Measurements from ENCODE around the gene EXOC1L. TPM values are rescaled to one million over a fixed set of nuclear protein-coding genes. Genes with fewer than 3 reads are reported as not detected.

Gene EXOC1L
- total and polyA plus RNA-seq, 9 of the 15 experiments (the other 6 are each of a cell fraction or from before 2014, with no cell fraction given): 0.38 to 3.9 (median 1.0) TPM; not detected in 1

DNA sequence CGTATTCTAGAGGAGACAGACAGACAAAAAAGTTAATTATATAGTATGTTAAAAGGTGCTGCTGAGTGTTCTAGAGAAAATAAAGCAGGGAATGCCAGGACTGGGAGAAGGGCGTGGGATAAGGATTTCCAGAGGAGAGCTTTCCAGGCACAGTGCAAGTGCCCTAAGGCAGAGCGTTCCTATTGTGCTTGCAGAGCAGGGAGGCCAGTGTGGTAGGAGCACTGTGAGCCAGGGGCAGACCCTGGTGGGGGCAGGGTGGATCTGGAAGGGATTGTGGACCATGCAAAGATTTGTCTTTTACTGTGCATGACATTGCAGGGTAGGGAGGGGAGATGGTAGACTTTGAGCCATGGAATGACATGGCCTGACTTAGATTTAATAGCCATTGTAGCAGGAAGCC, 59.6 kb downstream of the EXOC1L start:
- WGBS (ENCODE audit: insufficient coverage, low coverage, missing lambda C conversion rate): 93% methylated on average over 3 of the region's 3 CpGs
- ChIA-PET POLR2A (interaction anchor here (0.6 to 1.0 kb wide), 2 partner anchors 8 to 159 kb away, joined by 3 to 4 read pairs; no protein-coding TSS in a partner anchor), CTCF (ENCODE audit: low intra/inter-chr PET ratio) (no interaction called here)
- H3K79me2 ChIP-seq (ENCODE audit: control insufficient read depth, insufficient read depth, low read length): no peaks in the 10 kb centered on the region
- H3K36me3 ChIP-seq (ENCODE audit: control insufficient read depth, insufficient read depth, low read length): peaks cover 45% of the 10 kb centered on the region
- TF ChIP-seq, protein P1, sequence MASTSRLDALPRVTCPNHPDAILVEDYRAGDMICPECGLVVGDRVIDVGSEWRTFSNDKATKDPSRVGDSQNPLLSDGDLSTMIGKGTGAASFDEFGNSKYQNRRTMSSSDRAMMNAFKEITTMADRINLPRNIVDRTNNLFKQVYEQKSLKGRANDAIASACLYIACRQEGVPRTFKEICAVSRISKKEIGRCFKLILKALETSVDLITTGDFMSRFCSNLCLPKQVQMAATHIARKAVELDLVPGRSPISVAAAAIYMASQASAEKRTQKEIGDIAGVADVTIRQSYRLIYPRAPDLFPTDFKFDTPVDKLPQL (IDR thresholded peaks at IDR 0.05; ENCODE audit: extremely low read depth, insufficient read length): no peak
- TF ChIP-seq, protein P2, sequence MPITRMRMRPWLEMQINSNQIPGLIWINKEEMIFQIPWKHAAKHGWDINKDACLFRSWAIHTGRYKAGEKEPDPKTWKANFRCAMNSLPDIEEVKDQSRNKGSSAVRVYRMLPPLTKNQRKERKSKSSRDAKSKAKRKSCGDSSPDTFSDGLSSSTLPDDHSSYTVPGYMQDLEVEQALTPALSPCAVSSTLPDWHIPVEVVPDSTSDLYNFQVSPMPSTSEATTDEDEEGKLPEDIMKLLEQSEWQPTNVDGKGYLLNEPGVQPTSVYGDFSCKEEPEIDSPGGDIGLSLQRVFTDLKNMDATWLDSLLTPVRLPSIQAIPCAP (CRISPR knock-in tag; IDR thresholded peaks at IDR 0.05; ENCODE audit: borderline replicate concordance): no peak
- BruUV-seq (replicated peaks): no TSS peak
- ATAC-seq (peak; percentile 23; the same call in 1 of the 3 replicates), FAIRE-seq (no peak), DNase-seq (ENCODE audit: extremely low read depth in 1 of 4, low spot score in 3 of 4) (no peak)
- no peaks in the 10 kb centered on the region for H3K27me3 ChIP-seq (ENCODE audit: control insufficient read depth in 2 of 2, insufficient read depth in 2 of 2, low read length in 2 of 2)
- no peak overlapping the region for H3K27ac ChIP-seq (ENCODE audit: extremely low read depth, low read depth, low read length)
- H3K9ac ChIP-seq (ENCODE audit: insufficient read depth in 1 of 2, low read depth in 2 of 2, low read length in 2 of 2): no peak overlapping the region
- no peak overlapping the region for H3K4me2 ChIP-seq (ENCODE audit: insufficient read depth, low read length)
- in situ Hi-C loops (cut with MboI): no loop called here
- peaks cover 0 to 7% of the 10 kb centered on the region in 2 experiments; a peak in 1 of 5 replicates for H3K4me1 ChIP-seq (replicated peaks in 1 of 2; ENCODE audit: control insufficient read depth in 2 of 2, insufficient read depth in 2 of 2, low read length in 2 of 2)
- no peaks in the 10 kb centered on the region for H3K9me3 ChIP-seq (replicated peaks; ENCODE audit: control insufficient read depth, insufficient read depth, low read depth, low read length)
- intact Hi-C loops (cut with micrococcal nuclease): no loop called here
- no peaks in the 10 kb centered on the region for H3K9me1 ChIP-seq (ENCODE audit: control insufficient read depth, insufficient read depth, low read length)
- no peak overlapping the region for H2AFZ ChIP-seq (ENCODE audit: low read depth, low read length)
- no peaks in the 10 kb centered on the region for H4K20me1 ChIP-seq (replicated peaks; ENCODE audit: control insufficient read depth, insufficient read depth, low read length)
- H3K4me3 ChIP-seq: no peak overlapping the region

DNA sequence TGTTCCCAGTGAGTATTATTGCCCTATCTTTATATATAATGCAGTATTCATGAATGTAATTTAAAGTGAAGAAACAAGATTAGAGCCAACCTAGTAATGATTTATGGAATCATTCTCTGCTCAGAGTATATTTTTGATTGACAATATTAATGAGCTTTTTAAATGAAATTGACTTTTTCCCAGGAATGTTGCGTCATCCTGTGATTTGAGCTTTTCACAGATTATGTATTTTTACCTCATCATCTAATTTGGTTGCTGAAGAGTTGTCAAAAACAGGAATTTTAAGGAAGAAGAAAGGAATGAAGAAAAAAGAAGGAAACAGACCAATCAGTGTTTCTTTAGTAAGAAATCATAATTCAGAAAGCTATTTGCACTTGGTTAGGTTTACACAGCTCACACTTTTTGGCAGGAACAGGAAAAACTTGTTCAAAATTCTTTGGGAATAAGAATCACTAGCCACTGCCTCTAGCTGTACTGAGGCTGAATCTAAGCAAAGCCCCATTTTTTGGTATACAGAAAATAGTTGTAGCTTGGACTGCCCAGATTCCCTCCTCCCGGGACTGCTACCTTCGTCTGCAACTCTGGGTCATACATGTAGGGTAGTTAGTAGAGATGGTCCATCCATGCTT, 61.2 kb downstream of the EXOC1L start:
- CTCF ChIA-PET (ENCODE audit: low intra/inter-chr PET ratio): no interaction called here
- H3K79me2 ChIP-seq (ENCODE audit: control insufficient read depth, insufficient read depth, low read length): no peaks in the 10 kb centered on the region
- H3K9me3 ChIP-seq (replicated peaks; ENCODE audit: control insufficient read depth, insufficient read depth, low read depth, low read length): no peaks in the 10 kb centered on the region
- H3K4me3 ChIP-seq: no peak overlapping the region
- DNase-seq (ENCODE audit: extremely low read depth in 1 of 4, low spot score in 3 of 4) (no peak), FAIRE-seq (no peak), ATAC-seq (no peak)
- no peak overlapping the region for H3K27ac ChIP-seq (ENCODE audit: extremely low read depth, low read depth, low read length)
- POLR2A ChIA-PET: no interaction called here
- H3K9me1 ChIP-seq (ENCODE audit: control insufficient read depth, insufficient read depth, low read length): no peaks in the 10 kb centered on the region
- H3K4me1 ChIP-seq (replicated peaks in 1 of 2; ENCODE audit: control insufficient read depth in 2 of 2, insufficient read depth in 2 of 2, low read length in 2 of 2): peaks cover 0 to 15% of the 10 kb centered on the region in 2 experiments; a peak in 3 of 5 replicates
- H2AFZ ChIP-seq (ENCODE audit: low read depth, low read length): no peak overlapping the region
- WGBS (ENCODE audit: insufficient coverage, low coverage, missing lambda C conversion rate): 89% methylated on average over 3 of the region's 3 CpGs
- H3K36me3 ChIP-seq (ENCODE audit: control insufficient read depth, insufficient read depth, low read length): peaks cover 42% of the 10 kb centered on the region
- H3K9ac ChIP-seq (ENCODE audit: insufficient read depth in 1 of 2, low read depth in 2 of 2, low read length in 2 of 2): no peak overlapping the region
- in situ Hi-C loops (cut with MboI): no loop called here
- TF ChIP-seq CEBPG (CRISPR knock-in tag; IDR thresholded peaks at IDR 0.05) (no peak), CEBPG (tag; conservative IDR thresholded peaks at IDR 0.05 in 1 of 2, IDR thresholded peaks at IDR 0.05 in 1 of 2) (peak; percentile 35 to 83; a peak in 2 of 4 replicates), SMARCA4 (IDR thresholded peaks at IDR 0.05) (no peak), CEBPB (tag; IDR thresholded peaks at IDR 0.05) (peak; percentile 71), ZNF12 (CRISPR knock-in tag; IDR thresholded peaks at IDR 0.05) (no peak)
- TF ChIP-seq, protein P3, sequence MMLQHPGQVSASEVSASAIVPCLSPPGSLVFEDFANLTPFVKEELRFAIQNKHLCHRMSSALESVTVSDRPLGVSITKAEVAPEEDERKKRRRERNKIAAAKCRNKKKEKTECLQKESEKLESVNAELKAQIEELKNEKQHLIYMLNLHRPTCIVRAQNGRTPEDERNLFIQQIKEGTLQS (IDR thresholded peaks at IDR 0.05): peak; percentile 27; the same call in 1 of the 2 replicates
- TF ChIP-seq, protein P3 (CRISPR knock-in tag; conservative IDR thresholded peaks at IDR 0.05): no peak
- H3K4me2 ChIP-seq (ENCODE audit: insufficient read depth, low read length): no peak overlapping the region
- intact Hi-C loops (cut with micrococcal nuclease): no loop called here
- H4K20me1 ChIP-seq (replicated peaks; ENCODE audit: control insufficient read depth, insufficient read depth, low read length): no peaks in the 10 kb centered on the region
- BruUV-seq (replicated peaks): no TSS peak
- H3K27me3 ChIP-seq (ENCODE audit: control insufficient read depth in 2 of 2, insufficient read depth in 2 of 2, low read length in 2 of 2): no peaks in the 10 kb centered on the region
